GM18505 (cell line): ENCODE measurements around the gene MRPS23.
"Not testable (repeated sequence)": the region's sequence is repeated elsewhere in the genome, so short reads cannot be mapped to it uniquely, and the experiment has no call there.

Source experiments
- ATAC-seq: cut with Tn5 transposase; IDR thresholded peaks from one replicate; pipeline ENCODE4 v1.9.1; 2021; ENCODE audit not compliant: unreplicated experiment
- POLR2A ChIP-seq: IDR thresholded peaks from 4 replicates; pipeline ENCODE4 v1.6.1; 2011; ENCODE audit warnings: borderline replicate concordance; ENCODE audit not compliant: insufficient read depth, insufficient read length; ENCODE audit errors: extremely low read depth

Gene MRPS23

DNA sequence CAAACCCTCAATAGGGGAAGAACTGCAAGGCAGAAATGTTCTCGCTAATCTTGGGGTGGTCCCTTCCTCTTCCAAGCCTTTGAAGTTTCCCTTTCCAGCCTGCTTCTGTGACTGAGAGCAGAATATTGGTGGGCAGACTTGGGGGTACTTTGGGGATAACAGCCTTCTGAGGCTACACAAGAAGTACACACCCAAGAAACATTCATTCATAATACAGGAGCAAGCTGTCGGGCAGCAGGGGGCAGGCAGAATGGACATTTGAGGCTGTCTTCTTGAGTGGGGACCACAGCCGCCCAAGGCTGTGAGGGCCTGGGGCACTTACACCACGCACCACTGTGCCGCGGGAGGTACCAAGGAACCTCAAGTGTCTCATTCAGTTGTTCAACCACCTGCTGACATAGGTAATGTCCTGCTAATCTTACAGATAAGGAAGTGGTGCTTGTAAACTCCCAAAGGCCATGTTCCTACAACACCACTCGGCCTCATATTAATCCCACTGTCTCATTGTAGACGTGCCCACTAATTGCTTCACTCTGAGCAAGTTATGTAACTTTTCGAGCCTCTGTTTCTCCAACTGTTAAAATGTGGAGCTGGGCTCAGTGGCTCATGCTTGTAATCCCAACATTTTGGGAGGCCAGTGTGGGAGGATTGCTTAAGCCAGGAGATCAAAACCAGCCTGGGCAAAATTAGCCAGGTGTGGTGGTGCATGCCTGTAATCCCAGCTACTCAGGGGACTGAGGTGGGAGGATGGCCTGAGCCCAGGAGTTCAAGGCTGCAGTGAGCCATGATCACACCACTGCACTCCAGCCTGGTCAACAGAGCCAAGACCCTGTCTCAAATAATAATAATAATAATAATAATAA, 2.5 kb upstream of the MRPS23 start:
- no peak for TF ChIP-seq POLR2A
- ATAC-seq = no peak

DNA sequence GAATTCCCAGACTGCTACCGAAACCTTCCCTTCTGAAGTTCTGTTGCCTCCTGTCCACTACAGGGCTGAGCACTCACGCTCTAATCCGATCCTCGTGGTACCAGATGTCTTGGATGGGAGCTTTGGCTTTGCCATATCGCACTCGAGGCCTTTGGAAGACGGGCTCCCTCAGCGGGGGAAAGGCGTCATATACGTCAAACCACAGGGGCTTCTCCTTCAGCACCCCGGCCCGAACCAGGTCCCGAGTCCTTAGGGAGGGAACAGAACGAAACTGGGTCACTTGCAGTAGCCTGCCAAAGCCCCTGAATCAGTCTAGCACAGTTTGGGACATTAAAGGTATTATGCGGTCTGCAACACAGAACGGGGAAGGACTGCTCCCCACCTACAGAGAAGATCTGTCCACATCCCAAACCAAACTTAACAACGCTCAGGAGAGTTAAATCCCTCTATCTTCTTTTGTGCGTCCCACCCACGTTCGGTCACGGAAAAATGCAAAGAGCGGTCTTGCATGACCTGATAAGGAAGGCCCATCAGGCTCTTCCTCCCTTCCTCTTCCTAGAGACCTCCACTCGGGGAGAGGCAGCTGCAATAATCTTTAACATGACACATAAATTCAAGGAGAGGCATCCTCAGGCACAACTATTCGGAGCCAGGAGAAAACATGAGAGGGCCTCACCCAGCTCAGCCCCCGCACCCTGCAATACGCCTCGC, 526 bp downstream of the MRPS23 start:
- TF ChIP-seq POLR2A = no peak
- ATAC-seq = no peak

DNA sequence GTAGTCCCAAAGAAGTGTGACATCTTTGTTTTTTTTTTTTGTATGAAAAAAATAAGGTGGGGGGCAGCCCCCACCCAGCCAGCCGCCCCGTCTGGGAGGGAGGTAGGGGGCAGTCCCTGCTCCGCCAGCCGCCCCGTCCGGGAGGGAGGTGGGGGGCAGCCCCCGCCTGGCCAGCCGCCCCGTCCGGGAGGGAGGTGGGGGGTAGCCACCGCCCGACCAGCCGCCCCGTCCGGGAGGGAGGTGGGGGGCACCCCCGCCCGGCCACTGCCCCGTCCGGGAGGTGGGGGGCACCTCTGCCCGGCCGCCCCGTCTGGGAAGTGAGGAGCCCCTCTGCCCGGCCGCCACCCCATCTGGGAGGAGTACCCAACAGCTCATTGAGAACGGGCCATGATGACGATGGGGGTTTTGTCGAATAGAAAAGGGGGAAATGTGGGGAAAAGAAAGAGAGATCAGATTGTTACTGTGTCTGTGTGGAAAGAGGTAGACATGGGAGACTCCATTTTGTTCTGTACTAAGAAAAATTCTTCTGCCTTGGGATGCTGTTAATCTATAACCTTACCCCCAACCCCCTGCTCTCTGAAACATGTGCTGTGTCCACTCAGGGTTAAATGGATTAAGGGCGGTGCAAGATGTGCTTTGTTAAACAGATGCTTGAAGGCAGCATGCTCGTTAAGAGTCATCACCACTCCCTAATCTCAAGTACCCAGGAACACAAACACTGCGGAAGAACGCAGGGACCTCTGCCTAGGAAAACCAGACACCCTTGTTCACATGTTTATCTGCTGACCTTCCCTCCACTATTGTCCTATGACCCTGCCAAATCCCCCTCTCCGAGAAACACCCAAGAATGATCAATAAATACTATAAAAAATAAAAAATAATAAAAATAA, 3.5 kb downstream of the MRPS23 start:
- not testable (repeated sequence) for ATAC-seq

DNA sequence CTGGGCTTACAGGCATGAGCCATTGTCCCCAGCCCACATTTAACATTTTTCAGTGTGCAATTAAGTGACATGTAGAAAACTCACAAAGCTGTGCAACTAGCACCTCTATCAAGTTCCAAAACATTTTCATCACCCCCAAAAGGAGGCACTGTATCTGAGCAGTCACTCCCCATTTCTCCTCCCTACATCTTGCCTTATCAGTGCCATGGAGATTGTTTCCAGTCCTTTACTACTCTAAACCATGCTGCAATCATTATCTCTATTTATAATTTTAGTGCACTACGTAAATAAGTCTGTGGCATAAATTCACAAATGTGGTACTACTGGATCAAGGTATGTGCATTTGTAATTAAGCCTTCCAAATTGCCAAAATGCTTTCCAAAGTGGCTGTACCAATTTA, 7.6 kb downstream of the MRPS23 start:
- no peak for TF ChIP-seq POLR2A
- ATAC-seq = no peak

DNA sequence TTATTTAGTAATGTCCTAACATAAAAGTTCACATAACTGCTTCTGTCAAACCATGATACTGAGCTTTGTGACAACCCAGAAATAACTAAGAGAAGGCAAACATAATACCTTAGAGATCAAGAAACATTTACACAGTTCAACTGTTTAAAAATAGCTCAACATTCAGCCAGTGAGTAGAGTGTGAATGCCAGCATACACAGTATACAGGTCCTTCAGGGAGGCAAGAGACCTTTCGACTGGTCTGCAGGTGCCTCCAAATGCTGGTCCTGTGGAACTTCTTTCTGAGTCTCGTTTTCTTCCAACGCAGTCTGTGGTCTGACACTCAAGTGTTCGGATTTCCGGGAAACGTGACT, 10.3 kb downstream of the MRPS23 start:
- no peak for ATAC-seq
- no peak for TF ChIP-seq POLR2A

DNA sequence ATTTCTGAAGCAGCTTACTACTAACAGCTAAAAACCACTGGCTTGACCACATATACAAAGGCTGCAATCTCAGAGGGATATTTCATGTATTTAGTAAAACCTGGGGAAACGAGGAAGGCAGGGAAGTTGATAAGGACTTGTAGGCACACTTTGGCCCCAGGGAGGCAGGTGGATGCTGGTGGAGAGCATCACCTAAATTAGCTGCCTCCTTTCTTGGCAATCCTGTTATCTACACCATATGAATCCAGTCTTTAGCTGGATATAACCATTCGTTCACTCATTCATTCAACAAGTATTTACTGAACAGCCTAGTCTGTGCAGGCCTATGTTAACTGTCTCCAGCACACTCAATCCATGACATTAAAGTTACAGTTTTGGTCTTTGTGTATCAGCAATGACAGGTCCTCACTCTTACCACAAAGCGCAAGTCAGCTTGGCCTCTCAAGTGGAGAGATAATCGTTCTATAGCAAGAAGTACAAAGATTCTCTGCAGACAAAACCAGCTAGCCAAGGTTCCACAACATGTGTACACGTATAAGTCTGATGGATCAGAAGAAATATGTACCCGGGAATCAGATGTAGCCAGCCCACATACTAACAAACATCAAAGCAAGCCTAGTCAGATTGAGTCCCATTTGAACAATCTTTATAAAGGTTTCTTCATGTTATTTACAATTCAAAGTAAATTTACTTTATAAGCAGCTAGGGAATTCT, 10.8 kb downstream of the MRPS23 start:
- no peak for TF ChIP-seq POLR2A
- ATAC-seq = no peak

DNA sequence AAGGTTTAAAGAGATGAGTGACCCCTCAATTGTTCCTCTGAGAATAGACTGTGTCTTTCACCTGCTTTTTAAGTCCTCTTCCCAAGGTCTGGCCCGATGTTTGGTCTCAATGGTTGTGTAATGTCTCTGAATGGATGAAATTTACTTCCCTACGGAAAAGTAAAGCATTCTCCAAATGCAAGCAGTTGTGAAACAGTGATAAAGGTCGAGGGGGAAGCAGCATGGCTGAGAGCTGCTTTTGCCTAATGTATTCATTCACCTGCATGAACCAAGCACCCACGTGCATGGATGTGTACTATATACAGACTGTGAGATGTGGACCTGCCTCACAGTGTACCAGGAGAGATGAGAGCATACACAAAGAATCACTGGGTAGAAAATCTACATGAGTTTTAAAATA, 11.4 kb downstream of the MRPS23 start:
- no peak for ATAC-seq

DNA sequence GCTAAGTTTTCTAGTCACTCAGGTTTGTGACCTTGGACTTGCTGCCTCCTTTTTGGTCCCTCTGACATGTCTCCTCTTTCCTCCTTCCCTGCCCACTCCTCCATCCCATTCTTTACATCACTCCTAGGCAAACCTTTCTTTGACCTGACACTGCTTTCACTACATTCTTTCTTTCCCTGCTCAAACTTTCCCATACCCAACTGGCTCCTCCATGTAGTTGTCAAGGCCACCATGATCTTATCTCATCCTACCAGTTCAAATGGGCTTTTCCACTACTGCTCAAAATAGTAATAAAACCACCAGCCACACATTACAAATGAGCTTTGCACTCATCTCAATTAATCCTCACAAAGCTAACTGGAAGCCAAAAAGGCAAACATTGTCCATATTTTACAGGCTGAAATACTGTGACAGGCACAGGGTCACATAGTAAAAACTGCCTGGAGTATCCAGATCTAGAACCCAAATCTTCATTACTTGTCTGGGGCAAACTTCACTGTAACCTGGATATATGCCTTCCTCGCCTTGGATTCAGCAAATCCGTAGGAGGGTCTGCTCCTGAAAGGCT, 14.4 kb downstream of the MRPS23 start:
- ATAC-seq = no peak
- no peak for TF ChIP-seq POLR2A

More for the DNA sequence above, 11.4 kb downstream of the MRPS23 start:
- no peak for TF ChIP-seq POLR2A

DNA sequence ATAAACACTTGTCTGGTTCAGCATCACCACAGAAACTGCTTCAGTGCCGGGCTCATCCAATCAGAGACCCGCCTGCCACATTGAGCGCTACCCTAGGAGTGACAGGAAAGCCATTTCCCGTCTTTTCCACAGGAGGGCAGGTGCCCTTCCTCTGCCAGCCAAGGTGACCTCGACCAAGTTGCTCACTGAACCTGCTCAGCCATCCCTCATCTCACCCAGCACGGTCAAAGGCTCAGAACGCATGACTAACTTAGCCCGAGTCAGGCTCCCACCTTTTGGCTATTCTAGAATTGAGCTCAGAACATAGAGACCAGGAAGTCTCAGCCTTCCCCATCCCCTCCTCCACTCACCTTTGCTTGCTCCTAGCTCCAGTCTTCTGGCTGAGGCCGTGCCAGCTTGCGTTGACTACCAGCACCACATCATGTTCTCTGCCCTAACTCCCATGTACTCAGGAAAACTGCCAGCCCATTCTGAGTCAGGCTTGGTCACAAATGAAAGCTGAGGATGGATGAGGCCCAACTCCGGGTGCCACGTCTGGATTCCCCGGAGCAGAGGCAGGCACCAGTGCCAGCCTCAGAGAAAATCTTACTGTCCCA, 15.6 kb downstream of the MRPS23 start:
- TF ChIP-seq POLR2A = no peak
- ATAC-seq = no peak

DNA sequence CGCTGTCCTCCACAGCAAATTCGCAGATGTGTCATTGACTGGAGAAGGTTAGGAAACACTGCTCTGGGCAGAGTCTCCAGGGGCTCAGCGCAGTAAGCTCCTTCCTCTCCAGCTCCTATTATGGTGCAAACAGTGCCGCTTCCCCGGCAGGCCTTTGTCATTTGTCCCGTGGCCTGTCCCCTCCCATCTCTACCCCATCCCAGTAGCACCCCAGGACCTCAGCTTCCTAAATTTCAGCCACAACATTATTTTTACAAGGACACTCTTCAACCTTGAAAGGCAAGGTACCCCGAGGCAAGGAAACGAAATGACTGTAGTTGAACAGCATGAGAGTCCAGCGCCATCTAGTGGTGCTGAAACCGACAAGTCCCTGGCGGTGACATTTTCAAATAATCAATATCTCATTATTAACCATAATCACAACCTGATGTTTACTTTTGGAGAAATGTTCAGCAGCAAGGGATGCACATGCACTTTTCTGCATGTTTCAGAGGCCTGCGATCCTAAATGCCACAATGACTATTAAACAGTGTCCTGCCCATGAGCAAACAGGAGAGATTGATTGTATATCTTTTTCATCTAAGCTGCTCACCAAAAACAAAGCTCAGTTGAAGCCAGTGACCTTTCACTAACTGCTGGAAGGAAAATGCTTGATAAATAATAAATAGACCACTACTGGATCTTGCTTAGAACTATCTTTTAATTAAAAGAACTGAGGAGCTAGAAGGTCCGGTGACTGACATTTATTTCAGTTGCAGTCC, 16.5 kb downstream of the MRPS23 start:
- TF ChIP-seq POLR2A = no peak
- ATAC-seq = no peak

DNA sequence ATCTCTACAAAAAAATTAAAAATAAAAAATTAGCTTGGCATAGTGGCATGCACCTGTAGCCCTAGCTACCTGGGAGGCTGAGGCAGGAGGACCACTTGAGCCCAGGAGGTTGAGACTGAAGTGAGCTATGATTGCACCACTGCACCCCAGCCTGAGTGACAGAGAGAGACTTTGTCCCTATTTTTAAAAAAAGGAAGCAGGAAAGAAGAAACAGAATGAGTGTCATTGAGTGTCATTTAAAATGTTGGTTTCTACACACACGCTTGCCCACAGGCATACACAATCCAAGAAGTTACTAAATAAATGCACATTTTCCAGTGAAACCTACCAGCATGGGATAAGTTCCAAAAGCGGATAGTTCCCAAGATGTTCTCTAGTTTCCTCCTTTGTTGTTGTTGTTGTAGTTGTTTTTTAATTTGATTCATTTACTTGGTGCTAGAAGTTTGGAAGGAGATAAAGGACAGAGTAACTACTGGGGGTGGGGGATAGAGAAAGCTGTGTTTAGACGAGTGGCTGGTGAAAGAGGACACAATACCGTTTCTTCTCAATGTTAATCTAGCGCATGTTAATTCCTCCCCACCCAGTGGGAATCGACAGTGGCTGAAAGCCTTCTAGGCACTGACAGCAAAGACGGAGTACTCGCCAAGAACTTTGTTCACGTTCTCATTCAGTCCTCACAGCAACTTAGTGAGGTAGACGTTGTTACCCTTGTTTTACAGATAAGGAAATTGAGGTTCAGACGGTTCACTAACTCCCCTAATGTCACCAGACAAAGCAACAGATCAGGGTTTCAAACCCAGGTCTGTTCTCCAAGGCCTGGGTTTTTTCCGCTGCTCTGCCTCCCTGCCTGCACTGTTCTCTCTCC, 17.3 kb downstream of the MRPS23 start:
- no peak for ATAC-seq

DNA sequence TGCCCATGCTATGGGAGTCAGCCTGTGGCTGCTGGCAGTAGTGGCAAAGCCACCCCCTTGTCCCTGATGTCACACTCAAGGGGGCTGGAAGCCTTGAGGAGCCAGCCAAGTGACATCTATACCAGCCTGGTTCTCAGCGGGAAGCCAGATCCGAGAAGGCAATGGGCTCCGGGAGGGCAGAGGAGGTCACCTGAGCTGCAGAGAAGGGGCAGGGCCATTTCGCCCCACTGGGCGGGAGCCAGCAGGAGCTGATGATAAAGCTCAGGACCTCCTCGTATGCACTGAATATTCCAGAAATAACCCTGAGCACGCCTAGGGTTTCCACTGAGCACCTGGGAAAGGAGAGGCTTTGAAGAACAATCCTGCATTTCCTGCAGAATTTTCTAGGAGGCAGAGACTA, 19.0 kb downstream of the MRPS23 start:
- no peak for ATAC-seq

More for the DNA sequence above, 17.3 kb downstream of the MRPS23 start:
- TF ChIP-seq POLR2A = no peak

More for the DNA sequence above, 19.0 kb downstream of the MRPS23 start:
- no peak for TF ChIP-seq POLR2A
